Frontal cortex (tissue), 4 donors: ENCODE results near the gene EDC3. TPM values are rescaled to one million over a fixed set of nuclear protein-coding genes. Genes with fewer than 3 reads are reported as not detected.
"Not testable (repeated sequence)": the region's sequence is repeated elsewhere in the genome, so short reads cannot be mapped to it uniquely, and the experiment has no call there.

Experiments
- DNase-seq, 2 donors: peaks; one replicate each; pipeline ENCODE4 v3.0.0; 2012; ENCODE audit warnings: low spot score in 2 of 2
- FAIRE-seq: peaks from 2 replicates; lab custom pipeline; 2012; peaks lifted over from hg19 to GRCh38; lab: Jason Lieb, UNC
- total RNA-seq: library from RNA; depleted of rRNA; stranded (reverse); fragments of >200 nt; gene quantifications from one replicate; pipeline ENCODE4 v1.2.3, GENCODE V29; 2014
- donor health status: control.
- donor health status: control.
- donor health status: control.

EDC3 gene
- total RNA-seq, 1 donor from 2014 or later = 12.2 TPM

DNA sequence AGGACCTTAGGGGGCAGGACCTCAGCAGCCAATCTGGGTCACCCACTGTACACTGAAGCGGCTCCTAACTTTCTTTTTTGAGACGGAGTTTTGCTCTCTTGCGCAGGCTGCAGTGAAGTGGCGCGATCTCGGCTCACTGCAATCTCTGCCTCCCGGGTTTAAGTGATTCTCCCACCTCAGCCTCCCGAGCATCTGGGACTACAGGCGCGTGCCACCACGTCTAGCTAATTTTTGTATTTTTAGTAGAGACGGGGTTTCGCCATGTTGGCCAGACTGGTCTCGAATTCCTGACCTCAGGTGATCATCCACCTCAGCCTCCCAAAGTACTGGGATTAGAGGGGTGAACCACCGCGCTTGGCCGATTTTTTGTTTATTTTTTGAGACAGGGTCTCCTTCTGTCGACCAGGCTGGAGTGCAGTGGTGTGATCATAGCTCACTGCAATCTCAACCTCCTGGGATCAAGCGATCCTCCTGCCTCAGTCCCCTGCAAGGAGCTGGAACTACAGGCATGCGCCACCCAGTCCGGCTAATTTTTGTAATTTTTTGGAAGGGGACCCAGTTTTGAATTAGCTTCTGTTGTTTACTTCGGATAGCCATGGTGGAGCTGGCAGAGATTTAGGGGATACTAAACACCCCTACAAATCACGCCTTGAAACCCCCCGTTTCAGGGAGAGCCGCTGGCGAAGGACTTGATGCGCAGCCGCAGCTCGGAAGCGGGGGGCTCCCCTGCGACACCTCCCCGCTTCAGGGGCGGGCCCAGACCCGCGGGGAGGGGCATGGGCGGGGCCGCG is 81.7 kb downstream of the EDC3 start:
- no peak for FAIRE-seq
- DNase-seq = no peak

DNA sequence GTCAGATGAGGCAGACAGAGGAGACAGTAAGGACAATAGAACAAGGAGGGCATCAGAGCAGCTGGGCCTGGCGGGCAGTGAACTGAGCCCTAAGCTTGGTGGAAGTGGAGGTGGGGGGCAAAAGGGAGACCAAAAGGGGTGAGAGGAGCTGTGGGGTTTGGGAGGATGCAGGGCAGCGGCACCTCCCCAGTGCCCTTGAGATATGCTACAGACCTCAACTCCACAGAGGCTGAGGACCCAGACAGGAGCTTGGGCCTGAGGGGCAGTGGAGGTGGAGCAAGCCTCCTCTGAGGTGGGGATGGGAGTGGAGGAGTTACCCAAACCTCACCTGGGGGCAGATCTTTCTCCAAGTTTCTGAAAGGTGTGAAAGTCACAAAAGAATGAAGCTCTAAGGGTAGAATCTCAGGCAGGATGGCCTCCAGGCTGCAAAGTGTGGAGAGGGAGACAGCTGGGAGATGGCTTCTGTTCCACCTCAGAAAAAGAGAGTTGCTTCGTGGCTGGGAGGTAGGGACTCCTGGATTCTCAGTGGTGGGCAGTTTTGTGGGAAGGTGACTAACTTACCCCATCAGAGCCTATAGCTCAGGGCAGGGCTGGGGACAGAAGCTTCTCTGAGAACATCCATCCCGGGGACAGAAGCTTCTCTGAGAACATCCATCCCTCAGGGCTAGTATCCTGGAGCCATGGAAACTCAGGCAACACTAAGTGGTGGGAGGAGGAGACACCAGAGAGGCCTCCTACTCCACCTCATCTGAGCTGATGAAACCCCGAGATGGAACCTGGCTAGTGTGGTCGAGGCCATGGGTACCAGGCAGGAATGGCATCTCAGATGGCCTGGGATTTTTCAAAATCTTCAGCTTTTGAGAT is 82.5 kb downstream of the EDC3 start:
- no peak for FAIRE-seq
- no peak for DNase-seq

DNA sequence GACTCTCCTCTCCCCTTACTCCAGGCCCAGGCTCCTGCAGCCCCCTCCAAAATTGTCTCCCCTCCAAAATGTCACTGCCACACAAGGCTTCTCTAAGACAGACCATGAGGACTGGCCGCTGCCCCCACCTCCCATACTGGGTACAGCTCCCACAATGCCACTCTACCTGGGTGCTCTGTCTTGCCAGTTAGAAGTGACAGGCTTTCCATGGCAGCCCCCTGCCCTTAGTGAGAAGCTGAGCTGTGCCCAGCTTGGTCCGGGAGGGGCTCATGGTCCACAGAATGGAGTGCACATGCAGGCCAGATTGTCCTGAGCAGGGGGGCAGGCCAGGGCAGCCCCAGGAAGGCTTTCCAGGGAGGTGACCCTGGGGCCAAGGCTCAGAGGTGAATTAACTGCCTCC is 83.1 kb downstream of the EDC3 start:
- FAIRE-seq (no peak), DNase-seq (no peak)

DNA sequence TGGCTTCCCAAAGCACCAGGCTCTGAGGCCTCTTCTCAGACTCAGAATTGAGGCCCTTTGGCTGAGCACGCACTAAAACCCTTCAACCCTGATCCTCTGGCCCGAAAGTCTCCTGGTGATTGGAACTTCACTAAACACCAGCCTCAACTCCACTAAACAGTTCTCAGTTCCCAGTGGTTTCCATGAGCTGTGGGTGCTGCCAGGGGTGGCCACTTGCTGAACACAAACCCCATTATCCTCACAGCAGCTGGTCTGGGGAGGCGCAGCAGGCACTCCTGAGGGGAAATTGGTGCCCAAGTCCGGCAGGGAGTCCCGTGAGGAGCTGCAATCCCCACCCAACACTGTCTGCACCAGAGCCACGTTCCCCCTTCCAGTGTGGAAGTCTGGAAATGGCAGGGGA is 84.0 kb downstream of the EDC3 start:
- no peak for FAIRE-seq
- DNase-seq = no peak

DNA sequence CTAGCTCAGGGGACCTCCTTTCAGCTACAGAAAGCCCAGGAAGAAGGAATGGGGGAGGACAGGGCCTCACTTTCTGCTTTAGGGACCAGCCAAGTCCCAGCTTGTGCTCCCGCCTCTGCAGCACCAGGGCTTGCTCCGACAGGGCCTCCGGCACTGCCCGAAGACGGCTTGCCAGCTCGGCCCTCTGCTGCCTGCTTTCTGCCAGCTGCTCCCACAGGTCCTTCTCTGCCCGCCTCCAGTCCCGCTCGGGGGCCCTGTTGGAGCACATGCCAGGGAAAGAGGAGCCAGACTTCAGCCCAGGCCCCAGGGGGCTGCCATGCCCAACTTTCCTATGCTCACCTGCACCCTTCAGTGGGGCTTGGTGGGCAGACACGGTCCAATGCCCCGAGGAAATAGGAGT is 84.5 kb downstream of the EDC3 start:
- DNase-seq = no peak
- no peak for FAIRE-seq

DNA sequence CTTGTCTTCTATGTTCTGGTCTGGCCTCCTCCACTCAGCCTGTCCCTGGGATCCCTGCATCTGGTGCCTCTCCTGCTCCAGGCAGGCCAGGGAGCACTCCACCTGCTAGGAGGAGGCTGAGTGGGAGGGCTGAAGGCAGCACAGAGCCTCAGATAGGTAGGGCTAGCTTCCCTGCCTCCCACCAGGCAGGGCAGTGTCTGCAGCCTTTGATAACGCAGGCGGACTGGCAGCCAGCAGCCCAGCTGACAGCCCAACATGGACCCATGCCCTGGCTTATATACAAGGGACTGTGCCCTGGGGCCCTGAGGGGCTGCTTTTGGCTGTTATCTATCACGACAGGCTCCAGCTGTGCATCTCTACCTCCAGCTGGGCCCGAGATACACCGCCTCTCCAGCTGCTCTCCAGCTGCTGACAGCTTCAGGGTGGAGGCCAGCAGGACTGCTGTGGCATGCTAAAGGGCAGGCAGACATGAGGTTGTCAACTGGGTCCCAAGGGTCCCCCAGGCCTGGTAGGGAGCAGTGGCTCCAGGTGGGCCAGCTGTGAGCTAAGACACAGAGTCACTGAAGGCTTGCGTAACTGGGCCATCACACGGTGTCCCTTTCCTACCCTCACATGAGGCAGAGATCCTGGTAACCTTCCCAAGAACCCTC is 85.4 kb downstream of the EDC3 start:
- DNase-seq = no peak
- FAIRE-seq = no peak

DNA sequence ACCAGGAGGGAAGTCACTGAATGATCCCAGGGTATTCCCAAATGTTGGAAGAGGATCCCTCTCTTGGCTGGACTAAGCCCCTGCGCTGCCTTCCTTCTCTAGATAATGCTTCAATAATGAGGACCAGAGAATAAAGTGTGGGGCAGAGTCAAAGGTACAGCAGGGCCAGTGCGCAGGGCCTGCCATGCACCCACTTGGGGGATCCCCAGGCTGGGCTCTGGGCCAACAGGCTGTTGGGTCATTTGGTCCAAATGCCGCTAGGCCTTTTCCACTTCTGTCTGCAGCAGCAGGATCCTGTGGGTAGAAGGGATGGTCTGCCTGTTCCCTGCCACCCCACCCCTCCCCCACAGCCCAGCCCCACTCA is 85.9 kb downstream of the EDC3 start:
- FAIRE-seq (no peak), DNase-seq (no peak)

DNA sequence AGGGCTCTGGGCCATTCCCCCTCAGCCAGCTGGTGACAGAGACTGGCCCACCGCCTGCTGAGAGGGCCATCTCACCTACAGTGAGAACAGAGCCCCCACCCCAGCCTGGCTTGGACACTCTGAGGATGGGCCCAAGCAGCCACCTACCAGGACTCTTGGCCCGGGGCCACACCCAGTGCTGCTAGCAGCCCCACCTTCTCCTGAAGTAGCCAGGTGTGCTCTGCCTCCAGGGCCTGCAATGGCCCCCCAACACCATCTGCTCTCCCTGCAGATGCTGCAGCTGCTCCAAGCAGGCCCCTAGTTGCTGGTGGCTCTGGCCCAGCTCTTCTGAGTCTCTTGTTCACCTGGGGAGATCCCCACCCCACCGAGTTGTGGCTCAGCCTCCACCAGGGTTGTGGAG is 87.0 kb downstream of the EDC3 start:
- DNase-seq (no peak), FAIRE-seq (no peak)

DNA sequence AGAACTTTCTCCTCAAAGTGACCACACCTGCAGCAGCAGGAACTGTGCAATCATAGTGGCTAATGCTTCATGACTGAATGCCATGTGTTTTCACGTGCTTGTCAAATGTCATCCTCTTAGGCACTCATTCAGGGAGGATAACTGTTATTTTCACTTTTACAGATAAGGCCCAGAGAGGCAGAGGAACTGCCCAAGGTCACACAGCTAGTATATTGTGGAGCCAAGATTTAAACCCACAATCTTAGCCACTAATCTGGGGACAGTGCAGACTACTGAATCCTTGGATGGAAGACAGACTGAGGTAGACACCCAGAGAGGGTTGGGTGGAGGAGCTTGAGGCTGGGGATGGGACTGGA is 90.1 kb downstream of the EDC3 start:
- FAIRE-seq = no peak
- DNase-seq = no peak

DNA sequence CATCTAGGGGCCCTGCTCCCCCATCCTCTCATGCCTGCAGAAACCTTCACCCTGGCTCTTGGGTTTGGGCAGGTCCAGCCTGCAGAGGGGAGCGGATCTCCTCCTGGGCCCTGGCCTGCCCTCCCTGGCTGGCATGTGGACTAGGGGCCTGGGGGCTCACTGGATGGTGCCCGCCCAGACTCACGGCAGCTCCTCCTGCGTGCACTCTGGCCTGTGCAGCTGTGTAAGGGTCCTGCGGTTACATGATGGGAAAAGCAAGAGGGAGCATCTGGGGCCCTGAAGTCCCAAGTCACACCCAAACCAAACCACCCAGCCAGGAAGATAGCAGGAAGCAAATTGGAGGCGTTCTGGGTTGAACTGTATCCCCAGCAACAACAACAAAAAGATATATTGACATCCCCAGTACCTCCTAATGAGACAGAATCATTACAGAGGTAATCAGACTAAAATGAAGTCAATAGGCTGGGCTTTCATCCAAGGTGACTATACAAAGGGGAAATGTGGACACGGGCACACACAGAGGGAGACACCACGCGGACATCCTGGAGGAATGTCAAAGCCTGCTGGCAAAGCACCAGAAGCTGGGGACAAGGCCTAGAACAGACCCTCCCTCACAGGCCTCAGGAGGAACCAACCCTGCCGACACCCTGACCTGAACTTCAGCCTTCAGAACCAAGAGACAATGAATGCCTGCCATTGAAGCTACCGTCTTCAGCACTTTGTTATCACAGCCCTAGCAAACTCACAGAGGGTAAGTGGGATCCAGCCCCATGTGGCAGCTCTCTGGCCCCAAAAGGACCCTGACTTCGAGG is 90.6 kb downstream of the EDC3 start:
- FAIRE-seq (no peak), DNase-seq (no peak)

DNA sequence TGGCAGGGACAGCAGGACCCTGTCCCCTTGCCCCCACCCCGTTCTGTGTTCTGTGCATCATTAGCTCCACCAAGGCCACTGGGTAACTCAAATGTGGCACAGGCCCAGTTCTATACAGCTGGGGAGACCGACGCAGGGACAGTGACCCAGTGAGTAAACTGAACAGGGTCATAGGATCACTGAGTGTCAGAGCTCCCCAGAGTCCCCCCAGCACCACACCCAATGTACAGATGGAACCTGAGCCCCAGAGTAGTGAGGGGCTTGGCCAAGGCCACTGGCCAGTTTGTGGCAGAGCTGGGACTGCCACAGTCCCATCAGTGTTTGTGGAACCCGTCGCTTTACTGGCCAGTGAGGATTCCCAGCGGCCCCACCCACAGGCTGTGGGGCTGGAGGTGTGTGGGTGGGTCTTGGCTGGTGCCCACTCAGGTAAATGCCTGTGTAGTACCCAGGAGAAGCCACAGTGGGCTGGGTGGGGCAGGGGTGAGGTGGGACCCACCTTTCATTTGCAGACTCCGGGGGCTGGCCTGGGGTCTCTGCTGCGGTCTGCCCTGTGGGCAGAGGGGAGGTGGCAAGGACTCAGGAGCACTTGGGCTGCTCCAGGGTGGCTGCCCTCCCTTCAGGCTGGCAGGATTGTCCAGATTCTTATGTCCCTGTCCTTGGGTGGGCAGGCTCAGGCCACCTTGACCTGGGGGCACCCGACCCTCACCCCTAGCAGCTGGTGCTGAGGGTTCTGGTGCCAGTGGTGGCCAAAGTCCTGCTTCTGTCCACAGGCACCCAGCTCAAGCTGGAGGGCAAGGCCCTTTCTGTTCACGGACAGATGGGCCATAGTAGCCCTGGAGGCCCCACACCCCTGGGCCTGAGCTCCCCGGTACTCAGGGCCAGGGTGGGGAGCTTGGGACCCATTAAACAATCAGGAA is 91.8 kb downstream of the EDC3 start:
- FAIRE-seq (no peak), DNase-seq (no peak)

DNA sequence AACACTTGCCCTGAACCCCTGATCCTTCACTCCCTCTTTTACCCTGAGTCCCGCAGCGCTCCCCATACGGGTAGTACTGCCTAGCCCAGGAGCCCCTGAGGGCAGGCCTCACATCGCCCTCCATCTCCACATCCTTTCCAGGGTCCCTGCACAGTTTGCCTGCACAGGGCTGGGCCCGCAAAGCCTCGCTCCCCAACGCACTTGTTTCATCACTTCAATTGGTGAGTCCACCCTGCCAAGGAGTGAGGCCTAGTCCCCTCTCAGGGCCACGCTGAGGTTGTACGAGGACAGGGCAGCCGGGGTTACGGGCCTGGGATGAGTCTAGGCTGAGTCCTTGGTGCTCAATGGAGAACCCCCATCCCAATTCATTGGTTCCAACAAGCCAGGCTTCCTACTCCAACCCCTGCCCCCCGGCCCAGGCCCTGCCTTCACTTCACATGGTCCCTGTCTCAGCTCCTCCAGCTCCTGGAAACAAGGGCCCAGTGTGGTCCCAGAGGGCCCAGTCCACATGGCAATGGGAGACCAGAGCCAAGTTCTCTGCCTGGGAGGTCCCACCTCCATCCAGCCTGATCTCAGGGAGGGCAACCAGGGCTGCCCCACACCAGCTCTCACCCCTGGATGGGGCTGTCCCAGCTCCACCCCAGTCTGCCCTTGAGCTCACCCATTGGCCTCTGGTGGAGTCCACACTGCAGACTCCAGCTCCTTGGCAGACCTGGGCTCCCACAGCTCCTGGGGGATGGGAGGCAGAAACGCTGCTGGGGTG is 92.6 kb downstream of the EDC3 start:
- DNase-seq (no peak), FAIRE-seq (no peak)

DNA sequence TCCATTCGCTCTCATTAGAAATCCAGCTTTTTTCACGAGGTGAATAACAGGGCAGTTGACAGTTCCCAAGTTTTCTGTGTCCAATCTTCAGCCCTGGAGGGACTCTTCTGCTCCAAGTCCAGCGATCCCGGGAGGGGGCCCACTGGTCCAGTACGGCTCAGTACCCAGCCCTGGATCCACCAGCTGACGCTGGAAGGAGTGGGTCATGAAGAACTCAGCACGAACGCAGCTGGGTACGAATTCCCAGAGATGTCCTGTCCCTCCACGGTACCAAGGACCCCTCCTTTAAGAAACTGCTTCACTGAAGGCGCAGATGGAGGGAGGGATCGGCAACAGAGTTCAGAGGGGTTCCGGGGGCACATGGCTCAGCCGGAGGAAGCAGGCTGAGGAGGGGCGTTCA is 96.7 kb downstream of the EDC3 start:
- DNase-seq = no peak
- FAIRE-seq = no peak

DNA sequence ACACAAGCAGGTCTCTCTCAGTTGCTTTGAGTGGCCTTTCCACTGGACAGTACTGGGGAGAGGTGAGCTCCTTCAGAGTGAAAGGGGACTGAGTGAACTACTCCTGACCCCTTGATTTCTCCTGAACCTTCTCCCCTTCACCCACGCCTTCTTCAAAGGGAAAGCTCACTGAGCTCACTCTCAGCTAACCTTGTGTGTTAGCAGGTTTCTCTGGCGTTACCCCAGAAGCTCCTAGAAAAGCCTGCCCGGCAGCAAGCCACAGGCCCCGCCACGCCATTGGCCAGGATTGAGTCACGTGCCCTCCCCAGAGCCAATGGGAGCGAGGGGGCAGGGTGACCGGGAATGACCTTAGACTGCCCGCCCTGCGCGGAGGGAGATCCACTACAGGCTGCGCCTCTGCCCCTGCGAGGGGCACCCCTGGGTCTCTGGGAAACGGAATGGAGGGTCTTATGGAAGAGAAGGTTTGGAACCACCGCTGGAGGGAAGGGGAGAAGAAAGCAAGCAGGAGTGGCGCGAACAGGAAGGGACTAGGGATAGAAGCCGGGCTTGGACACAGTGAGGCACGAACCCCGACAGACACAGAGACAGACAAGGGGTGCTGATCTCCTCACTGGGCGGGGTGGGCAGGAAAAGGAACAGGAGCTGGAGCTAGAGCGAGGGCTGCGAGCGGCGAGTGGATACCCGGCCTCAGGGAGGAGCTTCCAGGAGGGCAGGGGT is 97.5 kb downstream of the EDC3 start:
- FAIRE-seq (no peak), DNase-seq (peak; percentile 89 to 99)

DNA sequence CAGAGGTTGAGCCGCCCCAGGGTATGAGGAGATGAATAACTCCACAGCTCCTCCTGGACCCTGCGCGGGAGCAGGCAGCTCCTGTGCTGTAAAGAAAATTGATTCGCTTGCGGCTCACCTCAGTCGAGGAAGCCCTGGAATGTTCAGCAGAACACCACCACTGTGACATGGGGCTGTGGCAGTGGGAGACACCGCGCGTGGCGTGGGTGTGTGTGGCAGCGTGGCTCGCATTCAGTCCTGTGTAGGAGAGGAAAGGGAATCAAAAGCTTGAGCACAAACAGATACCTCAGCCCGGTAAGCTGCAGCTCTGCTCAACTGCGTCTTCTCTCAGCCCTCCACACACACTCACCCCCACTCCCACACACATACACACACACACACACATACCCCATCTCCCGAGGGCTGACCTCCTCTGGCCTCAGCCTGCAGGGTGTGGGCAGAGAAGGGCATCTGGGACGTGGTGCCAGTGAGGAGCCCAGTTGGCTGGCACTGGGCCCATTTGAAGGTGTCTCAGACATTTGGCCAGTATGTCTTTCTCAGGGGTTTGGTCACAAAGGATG is 98.6 kb downstream of the EDC3 start:
- not testable (repeated sequence) for DNase-seq, FAIRE-seq

DNA sequence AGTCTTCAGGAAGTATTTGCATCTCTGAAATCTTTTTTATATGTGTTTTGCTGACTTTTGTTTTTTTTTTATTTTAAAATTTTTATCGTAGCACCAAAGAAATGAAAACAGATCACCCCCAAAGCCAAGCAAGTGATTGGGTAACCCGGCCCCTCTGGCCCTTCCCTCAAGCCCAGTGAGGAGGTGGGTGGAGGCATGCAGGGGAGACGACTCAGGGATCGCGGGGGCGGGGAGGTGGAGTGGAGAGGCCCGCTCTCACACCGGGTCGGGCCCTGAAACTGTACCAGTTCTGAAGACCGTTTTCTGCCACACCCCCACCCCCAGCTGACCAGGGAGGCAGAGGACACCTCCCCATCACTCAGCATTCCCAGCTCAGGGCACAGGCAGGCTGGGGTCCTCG is 99.1 kb downstream of the EDC3 start:
- not testable (repeated sequence) for DNase-seq, FAIRE-seq

DNA sequence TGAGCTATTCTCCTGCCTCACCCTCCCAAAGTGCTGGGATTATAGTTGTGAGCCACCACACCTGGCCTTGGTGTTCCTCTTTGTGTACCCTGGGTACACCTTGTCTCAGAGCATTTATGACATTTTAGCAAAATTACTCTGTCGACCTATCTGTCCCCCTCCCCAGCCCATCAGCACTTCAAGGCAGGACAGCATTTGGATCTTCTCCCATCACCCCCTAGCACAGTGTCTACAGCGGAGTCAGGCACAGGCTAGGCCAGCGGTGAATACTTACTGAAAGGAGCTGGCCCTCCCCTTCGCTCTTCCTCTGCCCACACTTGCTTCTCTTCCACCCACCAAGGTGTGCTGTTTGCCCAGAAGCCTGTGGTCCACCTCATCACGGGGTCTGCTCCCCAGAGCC is 100.6 kb downstream of the EDC3 start:
- no peak for FAIRE-seq
- DNase-seq = no peak
